Right lobe of liver (tissue), 4 donors: ENCODE measurements around the gene FBXL13.
"Not testable (repeated sequence)": the region's sequence is repeated elsewhere in the genome, so short reads cannot be mapped to it uniquely, and the experiment has no call there.

Experiments used
- CTCF ChIP-seq, 4 donors: fragments of 200-600 bp in 3 of 4; fragments of 450-650 bp in 1 of 4; IDR thresholded peaks; one replicate each; pipeline versions ENCODE4 v1.5.1 to v1.8.0; 2016 to 2022; ENCODE audit warnings: antibody characterized with exemption in 4 of 4, mild to moderate bottlenecking in 2 of 4
- POLR2A ChIP-seq: fragments of 450-650 bp; IDR thresholded peaks from one replicate; pipeline ENCODE4 v1.6.1; 2017; ENCODE audit warnings: antibody characterized with exemption, mild to moderate bottlenecking
- donor health status: DM: no; HTN: no; CAD: no.
- donor health status: DM: no; HTN: no; CAD: no.
- donor health status: DM: no; HTN: yes; CAD: no.

DNA sequence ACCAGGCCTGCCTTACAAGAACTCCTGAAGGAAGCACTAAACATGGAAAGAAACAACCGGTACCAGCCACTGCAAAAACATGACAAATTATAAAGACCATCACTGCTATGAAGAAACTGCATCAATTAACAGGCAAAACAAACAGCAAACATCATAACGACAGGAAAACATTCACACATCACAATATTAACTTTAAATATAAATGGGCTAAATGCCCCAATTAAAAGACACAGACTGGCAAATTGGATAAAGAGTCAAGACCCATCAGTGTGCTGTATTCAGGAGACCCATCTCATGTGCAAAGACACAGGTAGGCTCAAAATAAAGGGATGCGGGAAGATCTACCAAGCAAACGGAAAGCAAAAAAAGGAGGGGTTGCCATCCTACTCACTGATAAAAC, 120.2 kb downstream of the FBXL13 start:
- TF ChIP-seq POLR2A; CTCF (IDR thresholded peaks at IDR 0.05): not testable (repeated sequence)
